COLO829 (cell line): ENCODE data around the gene STK32C.

ENCODE experiments used
- DNase-seq: peaks from one replicate; pipeline ENCODE4 v3.0.0; 2012; ENCODE audit warnings: low spot score

STK32C gene

GRCh38 chr10:132182591-132182990, 125.2 kb downstream of the STK32C start:
- no peak for DNase-seq

- DNase-seq: no peak
These were observed 125.9 kb downstream of the STK32C start for GRCh38 chr10:132181691-132182425.

- no peak for DNase-seq
These were observed 127.0 kb downstream of the STK32C start for GRCh38 chr10:132180736-132181135.

- no peak for DNase-seq
These were observed 128.0 kb downstream of the STK32C start for GRCh38 chr10:132179551-132180392.

- no peak for DNase-seq
These were observed 128.8 kb downstream of the STK32C start for GRCh38 chr10:132178672-132179545.

- no peak for DNase-seq
These were observed 129.7 kb downstream of the STK32C start for GRCh38 chr10:132178046-132178445.

GRCh38 chr10:132176623-132177500, 130.9 kb downstream of the STK32C start:
- no peak for DNase-seq

- no peak for DNase-seq
These were observed 131.7 kb downstream of the STK32C start for GRCh38 chr10:132175907-132176581.

- no peak for DNase-seq
These were observed 132.3 kb downstream of the STK32C start for GRCh38 chr10:132175408-132175807.

GRCh38 chr10:132174237-132174636, 133.5 kb downstream of the STK32C start:
- no peak for DNase-seq

- no peak for DNase-seq
These were observed 134.6 kb downstream of the STK32C start for GRCh38 chr10:132173185-132173584.

GRCh38 chr10:132172091-132173066, 135.4 kb downstream of the STK32C start:
- no peak for DNase-seq

- DNase-seq: no peak
These were observed 137.0 kb downstream of the STK32C start for GRCh38 chr10:132170561-132171361.

GRCh38 chr10:132169766-132170560, 137.8 kb downstream of the STK32C start:
- DNase-seq: no peak

GRCh38 chr10:132169031-132169765, 138.6 kb downstream of the STK32C start:
- DNase-seq: no peak

- DNase-seq: no peak
These were observed 139.1 kb downstream of the STK32C start for GRCh38 chr10:132168571-132169030.

- DNase-seq: no peak
These were observed 139.8 kb downstream of the STK32C start for GRCh38 chr10:132167976-132168375.
